Karpas-422 (cell line): Measurements from ENCODE around the gene RANGAP1. TPM values are rescaled to one million over a fixed set of nuclear protein-coding genes. Genes with fewer than 3 reads are reported as not detected.
"Not testable (repeated sequence)": the region's sequence is repeated elsewhere in the genome, so short reads cannot be mapped to it uniquely, and the experiment has no call there.

ENCODE experiments used
- DNase-seq: peaks from one replicate; pipeline ENCODE4 v3.0.0-alpha.2; 2015
- H2AFZ ChIP-seq: fragments of 200-600 bp; sonication (generic); 2 replicates; pipeline ENCODE4 v1.6.1; 2014; ENCODE audit warnings: antibody characterized with exemption, low read length, mixed read lengths
- H3K27ac ChIP-seq: fragments of 200-600 bp; sonication (generic); 2 replicates; pipeline ENCODE4 v1.5.1; 2014; ENCODE audit warnings: mild to moderate bottlenecking, low read length, moderate library complexity
- H3K27me3 ChIP-seq: fragments of 200-600 bp; sonication (generic); 2 replicates; pipeline ENCODE4 v1.6.1; 2014; ENCODE audit warnings: low read length, mixed read lengths
- H3K36me3 ChIP-seq: fragments of 200-600 bp; sonication (generic); 2 replicates; pipeline ENCODE4 v1.6.1; 2014; ENCODE audit warnings: low read length, mixed read lengths; ENCODE audit not compliant: insufficient read depth
- H3K4me1 ChIP-seq: fragments of 200-600 bp; sonication (generic); 2 replicates; pipeline ENCODE4 v1.6.1; 2014; ENCODE audit warnings: mild to moderate bottlenecking, low read length, mixed read lengths
- H3K4me2 ChIP-seq: fragments of 200-600 bp; sonication (generic); 2 replicates; pipeline ENCODE4 v1.6.1; 2014; ENCODE audit warnings: low read length, low read depth, mild to moderate bottlenecking; ENCODE audit not compliant: poor library complexity, severe bottlenecking
- H3K4me3 ChIP-seq: fragments of 200-600 bp; sonication (generic); 2 replicates; pipeline ENCODE4 v1.5.1; 2014; ENCODE audit warnings: mild to moderate bottlenecking, antibody characterized with exemption, low read length, mixed read lengths
- H3K79me2 ChIP-seq: fragments of 200-600 bp; sonication (generic); 2 replicates; pipeline ENCODE4 v1.6.1; 2014; ENCODE audit warnings: mild to moderate bottlenecking, low read length, mixed read lengths
- H3K9ac ChIP-seq: fragments of 200-600 bp; sonication (generic); 2 replicates; pipeline ENCODE4 v1.6.0; 2014; ENCODE audit warnings: low read length
- H3K9me2 ChIP-seq: fragments of 200-600 bp; sonication (generic), shearing (Covaris generic); replicated peaks from 2 replicates; pipeline ENCODE4 v1.6.0; 2014; ENCODE audit warnings: mild to moderate bottlenecking, low read length, moderate library complexity; ENCODE audit not compliant: insufficient read depth
- H3K9me3 ChIP-seq: fragments of 300-700, 200-600 bp; sonication (generic); 2 replicates; pipeline ENCODE4 v1.6.1; 2014; ENCODE audit warnings: low read length, mixed read lengths
- H4K20me1 ChIP-seq: fragments of 200-600 bp; sonication (generic); 2 replicates; pipeline ENCODE4 v1.6.1; 2014; ENCODE audit warnings: mild to moderate bottlenecking, antibody characterized with exemption, low read length, low read depth; ENCODE audit not compliant: insufficient read depth
- total RNA-seq: library from RNA; depleted of rRNA; stranded (reverse); fragments of >200 nt; shearing (Covaris generic); gene quantifications from 2 replicates; pipeline ENCODE4 v1.2.3, GENCODE V29; 2014; ENCODE audit warnings: low replicate concordance

Gene RANGAP1
- total RNA-seq, 1 experiment from 2014 or later = 26.3 TPM

GRCh38 chr22:41305646-41306045, 19.7 kb upstream of the RANGAP1 start:
- Histone ChIP-seq H3K27ac (no peak overlapping the region), H3K4me2 (no peak overlapping the region), H3K9ac (no peak overlapping the region)

GRCh38 chr22:41302811-41303210, 16.8 kb upstream of the RANGAP1 start:
- no peaks in the 10 kb centered on the region for H3K9me2 ChIP-seq
- peak overlapping the region; percentile 99 for H3K4me3 ChIP-seq
- peak overlapping the region; percentile 88 for H3K4me2 ChIP-seq
- H3K9me3 ChIP-seq = no peaks in the 10 kb centered on the region
- peak overlapping the region; percentile 82 for H3K27ac ChIP-seq
- H3K79me2 ChIP-seq = peaks cover 70% of the 10 kb centered on the region
- peak overlapping the region; percentile 100 for H3K9ac ChIP-seq
- DNase-seq = peak; percentile 41
- peaks cover 22% of the 10 kb centered on the region for H3K4me1 ChIP-seq
- no peaks in the 10 kb centered on the region for H3K27me3 ChIP-seq
- peaks cover 5% of the 10 kb centered on the region; the same call in 1 of the 2 replicates for H3K36me3 ChIP-seq
- peaks cover under 1% of the 10 kb centered on the region; the same call in 1 of the 2 replicates for H4K20me1 ChIP-seq
- no peak overlapping the region for H2AFZ ChIP-seq

More at GRCh38 chr22:41305646-41306045, 19.7 kb upstream of the RANGAP1 start:
- H3K9me3 ChIP-seq = no peaks in the 10 kb centered on the region
- H3K79me2 ChIP-seq = peaks cover 91% of the 10 kb centered on the region
- no peak overlapping the region for H3K4me3 ChIP-seq
- H3K9me2 ChIP-seq = no peaks in the 10 kb centered on the region
- H2AFZ ChIP-seq = no peak overlapping the region
- peaks cover 21% of the 10 kb centered on the region for H3K4me1 ChIP-seq
- DNase-seq = no peak
- peaks cover 5% of the 10 kb centered on the region; the same call in 1 of the 2 replicates for H4K20me1 ChIP-seq
- no peaks in the 10 kb centered on the region for H3K27me3 ChIP-seq
- peaks cover 10% of the 10 kb centered on the region; the same call in 1 of the 2 replicates for H3K36me3 ChIP-seq

- H3K9me3 ChIP-seq = no peaks in the 10 kb centered on the region
- no peaks in the 10 kb centered on the region for H3K9me2 ChIP-seq
- H3K27ac ChIP-seq = peak overlapping the region; percentile 82
- peak overlapping the region; percentile 99 for H3K4me3 ChIP-seq
- H4K20me1 ChIP-seq = no peaks in the 10 kb centered on the region; the same call in 1 of the 2 replicates
- peak overlapping the region; percentile 88 for H3K4me2 ChIP-seq
- peaks cover 64% of the 10 kb centered on the region for H3K79me2 ChIP-seq
- peak; percentile 63 for DNase-seq
- H3K27me3 ChIP-seq = no peaks in the 10 kb centered on the region
- H3K9ac ChIP-seq = peak overlapping the region; percentile 100
- no peaks in the 10 kb centered on the region for H3K36me3 ChIP-seq
- peaks cover 22% of the 10 kb centered on the region for H3K4me1 ChIP-seq
- peak overlapping the region; percentile 92 for H2AFZ ChIP-seq
These were observed 16.2 kb upstream of the RANGAP1 start for GRCh38 chr22:41302021-41302767.

- H3K4me2 ChIP-seq = peak within 1 kb of the TSS; percentile 88
- H3K4me3 ChIP-seq = peak within 1 kb of the TSS; percentile 99
- H3K79me2 ChIP-seq = peaks cover 57% of the 10 kb centered on the region
- H3K4me1 ChIP-seq = peaks cover 22% of the 10 kb centered on the region
- no peaks in the 10 kb centered on the region for H3K9me3 ChIP-seq
- peak within 1 kb of the TSS; percentile 100 for H3K9ac ChIP-seq
- peak; percentile 93 for DNase-seq
- H3K27ac ChIP-seq = peak within 1 kb of the TSS; percentile 82
- H4K20me1 ChIP-seq = no peaks in the 10 kb centered on the region; the same call in 1 of the 2 replicates
- no peaks in the 10 kb centered on the region for H3K27me3 ChIP-seq
- H3K9me2 ChIP-seq = no peaks in the 10 kb centered on the region
- no peaks in the 10 kb centered on the region for H3K36me3 ChIP-seq
- H2AFZ ChIP-seq = peak within 1 kb of the TSS; percentile 92
These were observed 15.4 kb upstream of the RANGAP1 start, which contains the start of gene ZC3H7B for GRCh38 chr22:41301085-41302020. Gene ZC3H7B (plus strand): TSS chr22:41301525. CDS start chr22:41320661, 19,136 bp downstream.

GRCh38 chr22:41300661-41301060, 14.7 kb upstream of the RANGAP1 start:
- Histone ChIP-seq H3K9ac (peak overlapping the region; percentile 100), H3K36me3 (no peaks in the 10 kb centered on the region), H3K4me2 (peak overlapping the region; percentile 88), H3K9me2 (no peaks in the 10 kb centered on the region), H3K4me1 (peaks cover 22% of the 10 kb centered on the region), H3K27ac (no peak overlapping the region), H3K27me3 (no peaks in the 10 kb centered on the region), H2AFZ (peak overlapping the region; percentile 77), H3K4me3 (peak overlapping the region; percentile 99), H3K79me2 (peaks cover 50% of the 10 kb centered on the region), H3K9me3 (no peaks in the 10 kb centered on the region), H4K20me1 (no peaks in the 10 kb centered on the region; the same call in 1 of the 2 replicates)
- peak; percentile 44 for DNase-seq

- Histone ChIP-seq H3K9ac (no peak overlapping the region), H3K4me1 (peaks cover 5% of the 10 kb centered on the region), H3K4me2 (no peak overlapping the region), H3K79me2 (peaks cover 14% of the 10 kb centered on the region), H3K27me3 (no peaks in the 10 kb centered on the region), H3K9me2 (no peaks in the 10 kb centered on the region), H3K9me3 (no peaks in the 10 kb centered on the region), H3K27ac (no peak overlapping the region), H2AFZ (no peak overlapping the region), H4K20me1 (no peaks in the 10 kb centered on the region), H3K36me3 (no peaks in the 10 kb centered on the region), H3K4me3 (no peak overlapping the region)
- DNase-seq = no peak
These were observed 11.1 kb upstream of the RANGAP1 start for GRCh38 chr22:41296826-41297667.

- H3K4me1 ChIP-seq, H3K9me2 ChIP-seq, H3K36me3 ChIP-seq, DNase-seq, H3K4me2 ChIP-seq, H3K27ac ChIP-seq, H3K79me2 ChIP-seq, H3K4me3 ChIP-seq, H3K9me3 ChIP-seq, H2AFZ ChIP-seq, H3K9ac ChIP-seq, H4K20me1 ChIP-seq, H3K27me3 ChIP-seq: not testable (repeated sequence)
These were observed 8.8 kb upstream of the RANGAP1 start for GRCh38 chr22:41294816-41295215.
